Stimulated activated CD8-positive, alpha-beta memory T cell treated with anti-CD3 and anti-CD28 coated beads, Interleukin-7, amount 100 ng/mL, for 24 hours (primary cell): ENCODE results near the gene TRAF3IP1.

ENCODE experiments used
- DNase-seq: peaks from one replicate; pipeline ENCODE4 v3.0.0-alpha.2; 2020; ENCODE audit warnings: low read depth

The TRAF3IP1 gene

GRCh38 chr2:238408615-238409340 is 88.5 kb downstream of the TRAF3IP1 start:
- DNase-seq = no peak

- no peak for DNase-seq
Observed at GRCh38 chr2:238409341-238410199, 89.3 kb downstream of the TRAF3IP1 start.

- DNase-seq = no peak
Observed at GRCh38 chr2:238412067-238412767, 91.9 kb downstream of the TRAF3IP1 start.

GRCh38 chr2:238413368-238413767 is 93.0 kb downstream of the TRAF3IP1 start:
- no peak for DNase-seq

GRCh38 chr2:238415036-238415764 is 94.9 kb downstream of the TRAF3IP1 start:
- DNase-seq = no peak

- no peak for DNase-seq
Observed at GRCh38 chr2:238415893-238416292, 95.6 kb downstream of the TRAF3IP1 start.

- DNase-seq = no peak
Observed at GRCh38 chr2:238418196-238418998, 98.1 kb downstream of the TRAF3IP1 start.

GRCh38 chr2:238418999-238419546 is 98.8 kb downstream of the TRAF3IP1 start:
- no peak for DNase-seq

GRCh38 chr2:238420442-238420841 is 100.1 kb downstream of the TRAF3IP1 start:
- DNase-seq = no peak

GRCh38 chr2:238420878-238421694 is 100.8 kb downstream of the TRAF3IP1 start:
- no peak for DNase-seq

GRCh38 chr2:238421695-238422035 is 101.3 kb downstream of the TRAF3IP1 start:
- DNase-seq = no peak

- no peak for DNase-seq
Observed at GRCh38 chr2:238422285-238422684, 102.0 kb downstream of the TRAF3IP1 start.

GRCh38 chr2:238422940-238423339 is 102.6 kb downstream of the TRAF3IP1 start:
- DNase-seq = no peak

- no peak for DNase-seq
Observed at GRCh38 chr2:238423561-238424312, 103.4 kb downstream of the TRAF3IP1 start.

- no peak for DNase-seq
Observed at GRCh38 chr2:238424313-238424700, 104.0 kb downstream of the TRAF3IP1 start.

- no peak for DNase-seq
Observed at GRCh38 chr2:238425505-238425978, 105.2 kb downstream of the TRAF3IP1 start.

- DNase-seq = no peak
Observed at GRCh38 chr2:238425979-238426567, 105.8 kb downstream of the TRAF3IP1 start.

- peak; percentile 54 for DNase-seq
Observed at GRCh38 chr2:238426568-238427434, 106.5 kb downstream of the TRAF3IP1 start, which contains the start of gene ASB1. TSS of gene ASB1 (plus strand) at chr2:238426927. CDS start at chr2:238427071, 144 bp downstream.
